T47D (cell line): ENCODE measurements around the gene NPAT.
A peak's percentile ranks its signal among the peaks of the same experiment; 100 is the strongest.
"Not testable (repeated sequence)": the region's sequence is repeated elsewhere in the genome, so short reads cannot be mapped to it uniquely, and the experiment has no call there.

Source experiments
- DNase-seq, 2 experiments: peaks; one replicate each; pipeline versions ENCODE4 v3.0.0 to v3.0.0-alpha.2; 2011 to 2012; ENCODE audit warnings: low read depth in 1 of 2, low spot score in 1 of 2
- JUND ChIP-seq: IDR thresholded peaks from 2 replicates; pipeline ENCODE4 v1.6.1; 2012; ENCODE audit warnings: low read depth
- in situ Hi-C: cut with HindIII; loops from 2 replicates; pipeline ENCODE4 v1.10.0; 2016; ENCODE audit warnings: low sequenced_read_pairs, low pct_unique_long_range_greater_than_20kb

NPAT gene

GRCh38 chr11:108125096-108125495 is 97.3 kb downstream of the NPAT start:
- in situ Hi-C loops = no loop called here
- TF ChIP-seq JUND = no peak
- DNase-seq = no peak

GRCh38 chr11:108122166-108122628 is 100.2 kb downstream of the NPAT start:
- TF ChIP-seq JUND = no peak
- in situ Hi-C loops = no loop called here

GRCh38 chr11:108121274-108122155 is 100.9 kb downstream of the NPAT start, which contains the start of gene ACAT1:
Gene ACAT1, plus strand, starts transcription at chr11:108121567. Its CDS starts 40 bp downstream, at chr11:108121607.
- TF ChIP-seq JUND = no peak
- peak; percentile 93 to 97 for DNase-seq
- in situ Hi-C loops = no loop called here

More at GRCh38 chr11:108122166-108122628, 100.2 kb downstream of the NPAT start:
- peak in 1 of 2 experiments; percentile 36 for DNase-seq

GRCh38 chr11:108120936-108121273 is 101.5 kb downstream of the NPAT start:
- in situ Hi-C loops, DNase-seq: not testable (repeated sequence)

GRCh38 chr11:108117746-108118371 is 104.6 kb downstream of the NPAT start:
- peak; percentile 47 to 76 for DNase-seq
- in situ Hi-C loops = no loop called here
- TF ChIP-seq JUND = no peak

GRCh38 chr11:108115500-108116140 is 106.8 kb downstream of the NPAT start:
- no peak for TF ChIP-seq JUND
- in situ Hi-C loops = no loop called here
- DNase-seq = no peak

GRCh38 chr11:108112057-108112456 is 110.4 kb downstream of the NPAT start:
- no peak for DNase-seq
- in situ Hi-C loops = no loop called here
- TF ChIP-seq JUND = no peak

- no peak for TF ChIP-seq JUND
- in situ Hi-C loops = no loop called here
- no peak for DNase-seq
Observed at GRCh38 chr11:108111126-108111525, 111.3 kb downstream of the NPAT start.
